HEK293 (cell line): ENCODE data around the gene TTLL11.

ENCODE experiments used
- CTCF ChIA-PET: fragments of 350-600 bp; formaldehyde crosslinking; extraction: SDS; loops from one replicate; lab custom pipeline; 2021; ENCODE audit warnings: antibody characterized with exemption; lab: Yijun Ruan, JAX
- POLR2A ChIA-PET: fragments of 300-600 bp; formaldehyde crosslinking; extraction: SDS; loops from one replicate; lab custom pipeline; 2020; ENCODE audit warnings: antibody characterized with exemption, inconsistent platforms; lab: Yijun Ruan, JAX
- H3K27ac ChIP-seq: fragments of 200-500 bp; sonication (Bioruptor generic); 2 replicates; pipeline ENCODE4 v1.5.1; 2014; ENCODE audit warnings: low read depth, low read length, control low read depth, inconsistent platforms; ENCODE audit errors: extremely low read depth
- H3K36me3 ChIP-seq, 2 experiments: fragments of 200-500 bp in 1 of 2; sonication (Bioruptor generic) in 1 of 2; 1 replicate in 1 of 2; 2 replicates in 1 of 2; pipeline ENCODE4 v1.5.1; 2014 to 2017; ENCODE audit warnings: inconsistent platforms in 2 of 2, low read length in 2 of 2; ENCODE audit not compliant: control insufficient read depth in 2 of 2, insufficient read depth in 1 of 2
- H3K4me1 ChIP-seq: fragments of 200-500 bp; sonication (Bioruptor generic); 2 replicates; pipeline ENCODE4 v1.5.1; 2014; ENCODE audit warnings: mild to moderate bottlenecking, low read length, inconsistent platforms; ENCODE audit not compliant: control insufficient read depth, insufficient read depth
- H3K4me3 ChIP-seq: 2 replicates; pipeline ENCODE4 v1.5.1; 2011; ENCODE audit warnings: low read depth, mild to moderate bottlenecking, control low read depth, low read length, moderate library complexity
- H3K9me3 ChIP-seq: fragments of 200-500 bp; sonication (Bioruptor generic); 2 replicates; pipeline ENCODE4 v1.5.1; 2014; ENCODE audit warnings: low read depth, low read length, inconsistent platforms; ENCODE audit not compliant: control insufficient read depth, insufficient read depth
- EGR2 ChIP-seq: fragments of 450-650 bp; formaldehyde crosslinking; IDR thresholded peaks from 2 replicates; pipeline ENCODE4 v1.5.1; 2016; ENCODE audit warnings: low read depth, missing biosample characterization, missing genetic modification characterization
- GLI4 ChIP-seq: fragments of 450-650 bp; formaldehyde crosslinking; IDR thresholded peaks from 2 replicates; pipeline ENCODE4 v1.5.1; 2016; ENCODE audit warnings: missing biosample characterization, missing genetic modification characterization
- KLF10 ChIP-seq: fragments of 450-650 bp; IDR thresholded peaks from 2 replicates; pipeline ENCODE4 v1.5.1; 2018; ENCODE audit warnings: missing biosample characterization, mild to moderate bottlenecking, missing genetic modification characterization
- OSR2 ChIP-seq: fragments of 450-650 bp; formaldehyde crosslinking; IDR thresholded peaks from 2 replicates; pipeline ENCODE4 v1.5.1; 2016; ENCODE audit warnings: missing biosample characterization, missing genetic modification characterization
- SALL2 ChIP-seq: fragments of 450-650 bp; formaldehyde crosslinking; IDR thresholded peaks from 2 replicates; pipeline ENCODE4 v1.5.0; 2017; ENCODE audit warnings: missing biosample characterization, mild to moderate bottlenecking, missing genetic modification characterization, borderline replicate concordance
- TSHZ1 ChIP-seq: fragments of 450-650 bp; formaldehyde crosslinking; IDR thresholded peaks from 2 replicates; pipeline ENCODE4 v1.5.1; 2016; ENCODE audit warnings: missing biosample characterization, missing genetic modification characterization, borderline replicate concordance
- ZBTB48 ChIP-seq: fragments of 450-650 bp; formaldehyde crosslinking; IDR thresholded peaks from 2 replicates; pipeline ENCODE4 v1.5.1; 2016; ENCODE audit warnings: missing biosample characterization, missing genetic modification characterization
- ZFP37 ChIP-seq: fragments of 450-650 bp; formaldehyde crosslinking; IDR thresholded peaks from 2 replicates; pipeline ENCODE4 v1.5.1; 2016; ENCODE audit warnings: missing biosample characterization, missing genetic modification characterization
- ZNF10 ChIP-seq: fragments of 450-650 bp; formaldehyde crosslinking; IDR thresholded peaks from 2 replicates; pipeline ENCODE4 v1.5.1; 2017; ENCODE audit warnings: missing biosample characterization, missing genetic modification characterization
- ZNF132 ChIP-seq: fragments of 450-650 bp; formaldehyde crosslinking; IDR thresholded peaks from 2 replicates; pipeline ENCODE4 v1.5.1; 2017; ENCODE audit warnings: missing biosample characterization, missing genetic modification characterization, borderline replicate concordance
- ZNF157 ChIP-seq: fragments of 450-650 bp; formaldehyde crosslinking; IDR thresholded peaks from 2 replicates; pipeline ENCODE4 v1.5.1; 2016; ENCODE audit warnings: missing biosample characterization, missing genetic modification characterization
- ZNF23 ChIP-seq: fragments of 450-650 bp; formaldehyde crosslinking; IDR thresholded peaks from 2 replicates; pipeline ENCODE4 v1.5.1; 2016; ENCODE audit warnings: missing biosample characterization, missing genetic modification characterization, borderline replicate concordance
- ZNF274 ChIP-seq, 2 experiments: fragments of 200-500 bp in 1 of 2; fragments of 450-650 bp in 1 of 2; sonication (Bioruptor generic) in 1 of 2; formaldehyde crosslinking in 1 of 2; IDR thresholded peaks; 2 replicates each; pipeline versions ENCODE4 v1.5.1 to v1.6.1; 2014 to 2016; ENCODE audit warnings: borderline replicate concordance in 1 of 2, inconsistent platforms in 1 of 2, low read length in 1 of 2, missing biosample characterization in 1 of 2, missing genetic modification characterization in 1 of 2
- ZNF404 ChIP-seq: fragments of 450-650 bp; formaldehyde crosslinking; IDR thresholded peaks from 2 replicates; pipeline ENCODE4 v1.5.1; 2017; ENCODE audit warnings: missing biosample characterization, missing genetic modification characterization
- ZNF580 ChIP-seq: fragments of 450-650 bp; formaldehyde crosslinking; IDR thresholded peaks from 2 replicates; pipeline ENCODE4 v1.5.1; 2016; ENCODE audit warnings: missing biosample characterization, missing genetic modification characterization
- ZNF768 ChIP-seq: fragments of 450-650 bp; formaldehyde crosslinking; IDR thresholded peaks from 2 replicates; pipeline ENCODE4 v1.5.1; 2018; ENCODE audit warnings: missing biosample characterization, mild to moderate bottlenecking, missing genetic modification characterization
- ZNF785 ChIP-seq: fragments of 450-650 bp; formaldehyde crosslinking; IDR thresholded peaks from 2 replicates; pipeline ENCODE4 v1.5.1; 2016; ENCODE audit warnings: missing biosample characterization, missing genetic modification characterization
- ZSCAN30 ChIP-seq: fragments of 450-650 bp; IDR thresholded peaks from 2 replicates; pipeline ENCODE4 v1.5.1; 2018; ENCODE audit warnings: missing biosample characterization, mild to moderate bottlenecking, missing genetic modification characterization, moderate library complexity
- ZSCAN4 ChIP-seq: fragments of 450-650 bp; formaldehyde crosslinking; IDR thresholded peaks from 2 replicates; pipeline ENCODE4 v1.5.1; 2017; ENCODE audit warnings: missing biosample characterization, missing genetic modification characterization
- ZSCAN5A ChIP-seq: fragments of 450-650 bp; formaldehyde crosslinking; IDR thresholded peaks from 2 replicates; pipeline ENCODE4 v1.5.1; 2016; ENCODE audit warnings: missing biosample characterization, missing genetic modification characterization

Gene TTLL11

GRCh38 chr9:121944711-121945191 lies 148.4 kb downstream of the TTLL11 start (continued):
- no peak for TF ChIP-seq KLF10
- TF ChIP-seq OSR2 (tag by site-specific recombination) = no peak
- TF ChIP-seq ZFP37 (tag by site-specific recombination) = no peak
- no peak for TF ChIP-seq ZSCAN30 (tag by site-specific recombination)
- no peak for TF ChIP-seq ZNF768 (tag by site-specific recombination)
- TF ChIP-seq ZNF404 = no peak
- TF ChIP-seq GLI4 (tag by site-specific recombination) = no peak
- no peak for TF ChIP-seq ZNF23 (tag by site-specific recombination)
- TF ChIP-seq, all 188 proteins: peak for 0

GRCh38 chr9:121943463-121943862 lies 149.6 kb downstream of the TTLL11 start:
- Histone ChIP-seq H3K9me3 (no peaks in the 10 kb centered on the region), H3K27ac (no peak overlapping the region), H3K36me3 (no peaks in the 10 kb centered on the region), H3K4me1 (no peaks in the 10 kb centered on the region), H3K4me3 (no peak overlapping the region)
- CTCF ChIA-PET = interaction anchor here (0.7 kb wide), 1 partner anchor 579 kb away, joined by 3 read pairs; no protein-coding TSS in a partner anchor
- TF ChIP-seq ZNF132 (tag by site-specific recombination) = no peak
- TF ChIP-seq EGR2 (tag by site-specific recombination) = no peak
- no peak for TF ChIP-seq ZNF274 (IDR thresholded peaks at IDR 0.05; ENCODE audit: low read length)
- no peak for TF ChIP-seq ZNF274 (tag by site-specific recombination; IDR thresholded peaks at IDR 0.05; ENCODE audit: borderline replicate concordance)
- TF ChIP-seq ZNF157 (tag by site-specific recombination) = no peak
- TF ChIP-seq ZNF10 (tag by site-specific recombination) = no peak
- TF ChIP-seq TSHZ1 (tag by site-specific recombination) = no peak
- TF ChIP-seq ZNF580 (tag by site-specific recombination) = no peak
- TF ChIP-seq ZBTB48 (tag by site-specific recombination) = no peak
- TF ChIP-seq ZNF785 (tag by site-specific recombination) = no peak
- TF ChIP-seq SALL2 (tag by site-specific recombination) = no peak
- TF ChIP-seq KLF10 = no peak
- TF ChIP-seq ZSCAN5A = no peak
- TF ChIP-seq ZSCAN4 (tag by site-specific recombination) = no peak
- POLR2A ChIA-PET = no interaction called here
